Caco-2 (cell line): ENCODE data around the gene MUC22. TPM values are rescaled to one million over a fixed set of nuclear protein-coding genes. Genes with fewer than 3 reads are reported as not detected.

Experiments
- BruUV-seq: library from RNA; stranded (reverse); fragments of 400-500 nt; replicated peaks from 2 replicates; lab custom pipeline; 2021; lab: Mats Ljungman, UMichigan
- CTCF ChIA-PET: fragments of 300-600 bp; sonication (Branson Sonifier 250); formaldehyde crosslinking; loops from one replicate; lab custom pipeline; 2022; ENCODE audit warnings: antibody characterized with exemption; lab: Charles Lee
- POLR2A ChIA-PET: fragments of 300-600 bp; sonication (Branson Sonifier 250); formaldehyde crosslinking; loops from one replicate; lab custom pipeline; 2022; ENCODE audit warnings: antibody characterized with exemption; lab: Charles Lee
- DNase-seq, 2 experiments: peaks; one replicate each; pipeline versions ENCODE4 v3.0.0 to v3.0.0-alpha.2; 2020 to 2022
- H3K27me3 ChIP-seq: replicated peaks from 2 replicates; pipeline ENCODE4 v1.6.0; 2011; ENCODE audit warnings: low read length; ENCODE audit not compliant: control insufficient read depth, insufficient read depth
- H3K36me3 ChIP-seq: 2 replicates; pipeline ENCODE4 v1.5.1; 2011; ENCODE audit warnings: low read length; ENCODE audit not compliant: control insufficient read depth, insufficient read depth
- H3K4me1 ChIP-seq: fragments of 250-450 bp; sonication (Bioruptor Pico); 2 replicates; pipeline ENCODE4 v1.5.1; 2020; ENCODE audit warnings: mild to moderate bottlenecking
- H3K4me3 ChIP-seq: 2 replicates; pipeline ENCODE4 v1.5.1; 2011; ENCODE audit warnings: low read depth, mild to moderate bottlenecking, control low read depth, low read length
- H3K9me3 ChIP-seq: fragments of 250-450 bp; sonication (Bioruptor Pico); 2 replicates; pipeline ENCODE4 v1.5.1; 2020; ENCODE audit warnings: mild to moderate bottlenecking, moderate library complexity
- H3K27ac Mint-ChIP-seq: one replicate; pipeline ENCODE4 v1.8.0; 2022; ENCODE audit warnings: mixed read lengths; ENCODE audit not compliant: unreplicated experiment
- H3K27me3 Mint-ChIP-seq: one replicate; pipeline ENCODE4 v1.8.0; 2022; ENCODE audit warnings: mixed read lengths; ENCODE audit not compliant: insufficient read depth, unreplicated experiment
- H3K36me3 Mint-ChIP-seq: one replicate; pipeline ENCODE4 v1.8.0; 2022; ENCODE audit warnings: mild to moderate bottlenecking, mixed read lengths; ENCODE audit not compliant: insufficient read depth, unreplicated experiment
- H3K4me1 Mint-ChIP-seq: one replicate; pipeline ENCODE4 v1.8.0; 2022; ENCODE audit warnings: low read depth, mixed read lengths; ENCODE audit not compliant: unreplicated experiment
- H3K4me3 Mint-ChIP-seq: one replicate; pipeline ENCODE4 v1.8.0; 2022; ENCODE audit warnings: mild to moderate bottlenecking, moderate library complexity, mixed read lengths; ENCODE audit not compliant: unreplicated experiment
- H3K9me3 Mint-ChIP-seq: one replicate; pipeline ENCODE4 v1.8.0; 2022; ENCODE audit warnings: mixed read lengths; ENCODE audit not compliant: unreplicated experiment
- intact Hi-C: fragments of 100-400 bp; cut with micrococcal nuclease; formaldehyde crosslinking; loops from one replicate; pipeline ENCODE4 v1.10.0; 2022; ENCODE audit not compliant: unreplicated experiment
- total RNA-seq: library from RNA; stranded (reverse); gene quantifications from 2 replicates; pipeline ENCODE4 v1.2.3, GENCODE V29; 2022
- TF ChIP-seq, protein P1 (sequence below), 2 experiments: fragments of 200-600 bp in 1 of 2; IDR thresholded peaks; 1 replicate in 1 of 2; 2 replicates in 1 of 2; pipeline versions ENCODE4 v1.5.1 to v1.8.0; 2011 to 2022; ENCODE audit warnings: antibody characterized with exemption in 1 of 2, control low read depth in 1 of 2, inconsistent platforms in 1 of 2, low read depth in 1 of 2, low read length in 1 of 2, mild to moderate bottlenecking in 1 of 2, moderate library complexity in 1 of 2; ENCODE audit not compliant: insufficient read depth in 1 of 2, severe bottlenecking in 1 of 2, unreplicated experiment in 1 of 2

The MUC22 gene
- total RNA-seq, 1 experiment from 2014 or later: not detected

DNA sequence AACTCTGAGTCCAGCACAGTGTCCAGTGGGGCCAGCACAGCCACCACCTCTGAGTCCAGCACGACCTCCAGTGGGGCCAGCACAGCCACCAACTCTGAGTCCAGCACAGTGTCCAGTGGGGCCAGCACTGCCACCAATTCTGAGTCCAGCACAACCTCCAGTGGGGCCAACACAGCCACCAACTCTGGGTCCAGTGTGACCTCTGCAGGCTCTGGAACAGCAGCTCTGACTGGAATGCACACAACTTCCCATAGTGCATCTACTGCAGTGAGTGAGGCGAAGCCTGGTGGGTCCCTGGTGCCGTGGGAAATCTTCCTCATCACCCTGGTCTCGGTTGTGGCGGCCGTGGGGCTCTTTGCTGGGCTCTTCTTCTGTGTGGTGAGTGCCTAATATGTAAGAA is 23.0 kb upstream of the MUC22 start:
- CTCF ChIA-PET: no interaction called here
- Histone ChIP-seq H3K4me3 (no peak overlapping the region), H3K36me3 (no peaks in the 10 kb centered on the region), H3K4me1 (peaks cover 19% of the 10 kb centered on the region), H3K9me3 (no peaks in the 10 kb centered on the region), H3K27me3 (no peaks in the 10 kb centered on the region)
- no peak for DNase-seq
- H3K4me1 Mint-ChIP-seq: peaks cover 10% of the 10 kb centered on the region
- TF ChIP-seq, protein P1, sequence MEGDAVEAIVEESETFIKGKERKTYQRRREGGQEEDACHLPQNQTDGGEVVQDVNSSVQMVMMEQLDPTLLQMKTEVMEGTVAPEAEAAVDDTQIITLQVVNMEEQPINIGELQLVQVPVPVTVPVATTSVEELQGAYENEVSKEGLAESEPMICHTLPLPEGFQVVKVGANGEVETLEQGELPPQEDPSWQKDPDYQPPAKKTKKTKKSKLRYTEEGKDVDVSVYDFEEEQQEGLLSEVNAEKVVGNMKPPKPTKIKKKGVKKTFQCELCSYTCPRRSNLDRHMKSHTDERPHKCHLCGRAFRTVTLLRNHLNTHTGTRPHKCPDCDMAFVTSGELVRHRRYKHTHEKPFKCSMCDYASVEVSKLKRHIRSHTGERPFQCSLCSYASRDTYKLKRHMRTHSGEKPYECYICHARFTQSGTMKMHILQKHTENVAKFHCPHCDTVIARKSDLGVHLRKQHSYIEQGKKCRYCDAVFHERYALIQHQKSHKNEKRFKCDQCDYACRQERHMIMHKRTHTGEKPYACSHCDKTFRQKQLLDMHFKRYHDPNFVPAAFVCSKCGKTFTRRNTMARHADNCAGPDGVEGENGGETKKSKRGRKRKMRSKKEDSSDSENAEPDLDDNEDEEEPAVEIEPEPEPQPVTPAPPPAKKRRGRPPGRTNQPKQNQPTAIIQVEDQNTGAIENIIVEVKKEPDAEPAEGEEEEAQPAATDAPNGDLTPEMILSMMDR (IDR thresholded peaks at IDR 0.05; ENCODE audit: insufficient read depth in 1 of 2, low read depth in 1 of 2, low read length in 1 of 2, severe bottlenecking in 1 of 2, unreplicated experiment in 1 of 2): no peak
- peaks cover 9% of the 10 kb centered on the region for H3K9me3 Mint-ChIP-seq
- no peaks in the 10 kb centered on the region for H3K27me3 Mint-ChIP-seq
- H3K4me3 Mint-ChIP-seq: no peak overlapping the region
- intact Hi-C loops: no loop called here
- no TSS peak for BruUV-seq
- POLR2A ChIA-PET: no interaction called here
- H3K27ac Mint-ChIP-seq: no peak overlapping the region
- H3K36me3 Mint-ChIP-seq: peaks cover 6% of the 10 kb centered on the region

DNA sequence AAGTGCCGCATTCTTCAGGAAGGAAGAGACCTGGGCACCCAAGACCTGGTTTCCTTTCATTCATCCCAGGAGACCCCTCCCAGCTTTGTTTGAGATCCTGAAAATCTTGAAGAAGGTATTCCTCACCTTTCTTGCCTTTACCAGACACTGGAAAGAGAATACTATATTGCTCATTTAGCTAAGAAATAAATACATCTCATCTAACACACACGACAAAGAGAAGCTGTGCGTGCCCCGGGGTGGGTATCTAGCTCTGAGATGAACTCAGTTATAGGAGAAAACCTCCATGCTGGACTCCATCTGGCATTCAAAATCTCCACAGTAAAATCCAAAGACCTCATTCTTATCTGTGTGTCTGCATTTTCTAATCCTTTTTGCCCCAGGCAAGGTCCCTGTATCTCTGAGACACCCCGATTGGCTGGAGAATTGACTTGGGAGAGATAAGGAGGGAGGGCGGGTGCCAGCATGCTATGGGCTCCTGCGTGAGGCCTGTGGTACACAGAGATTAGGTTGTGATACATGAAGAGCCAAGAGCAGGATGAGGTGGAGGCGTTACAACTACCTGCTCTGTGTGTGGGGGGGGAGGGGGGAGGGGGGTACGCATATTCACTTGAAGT is 22.0 kb upstream of the MUC22 start:
- ChIA-PET POLR2A (no interaction called here), CTCF (no interaction called here)
- no peak overlapping the region for H3K4me3 ChIP-seq
- H3K36me3 Mint-ChIP-seq: peaks cover 6% of the 10 kb centered on the region
- intact Hi-C loops: no loop called here
- TF ChIP-seq, protein P1 (IDR thresholded peaks at IDR 0.05; ENCODE audit: insufficient read depth in 1 of 2, low read depth in 1 of 2, low read length in 1 of 2, severe bottlenecking in 1 of 2, unreplicated experiment in 1 of 2): no peak
- no peaks in the 10 kb centered on the region for H3K27me3 ChIP-seq
- peaks cover 17% of the 10 kb centered on the region for H3K4me1 ChIP-seq
- no peaks in the 10 kb centered on the region for H3K36me3 ChIP-seq
- peaks cover 9% of the 10 kb centered on the region for H3K9me3 Mint-ChIP-seq
- no peaks in the 10 kb centered on the region for H3K9me3 ChIP-seq
- no TSS peak for BruUV-seq
- no peak overlapping the region for H3K27ac Mint-ChIP-seq
- H3K4me1 Mint-ChIP-seq: peaks cover 7% of the 10 kb centered on the region
- no peaks in the 10 kb centered on the region for H3K27me3 Mint-ChIP-seq
- no peak overlapping the region for H3K4me3 Mint-ChIP-seq
- peak; percentile 75 to 84 for DNase-seq

DNA sequence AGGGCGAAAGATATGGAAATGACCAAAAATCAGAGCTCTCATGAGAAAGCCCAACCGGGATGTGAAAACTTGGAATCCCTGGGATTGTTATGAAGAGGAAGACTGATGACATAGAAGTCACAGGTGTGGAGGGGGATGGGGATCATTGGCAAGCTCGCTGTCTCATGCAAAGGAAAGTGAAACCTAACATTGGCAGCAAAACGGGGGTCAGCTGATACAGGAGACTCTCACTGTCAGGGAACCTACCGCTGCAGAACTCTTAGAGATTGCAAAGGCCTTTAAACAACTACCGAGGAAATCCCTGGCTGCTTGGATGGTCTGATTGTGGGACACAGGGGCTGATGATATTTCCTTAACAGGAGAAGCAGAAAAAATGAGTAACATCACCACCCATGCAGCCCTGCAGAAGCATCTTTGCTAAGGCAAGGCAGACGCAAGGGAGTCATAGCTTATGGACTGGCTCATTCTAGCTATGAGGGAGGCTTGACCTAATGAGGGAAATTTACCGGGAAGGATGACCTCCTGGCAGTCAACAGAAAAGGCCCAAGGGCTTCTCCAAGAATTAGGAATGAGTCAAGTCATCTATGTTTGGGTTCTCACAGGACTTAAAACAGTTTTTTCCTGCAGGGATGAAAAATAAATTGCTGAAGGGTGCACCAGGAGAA is 19.7 kb upstream of the MUC22 start:
- no peaks in the 10 kb centered on the region for H3K9me3 ChIP-seq
- TF ChIP-seq, protein P1 (IDR thresholded peaks at IDR 0.05; ENCODE audit: insufficient read depth in 1 of 2, low read depth in 1 of 2, low read length in 1 of 2, severe bottlenecking in 1 of 2, unreplicated experiment in 1 of 2): no peak
- H3K4me1 Mint-ChIP-seq: peaks cover 7% of the 10 kb centered on the region
- H3K9me3 Mint-ChIP-seq: peaks cover 9% of the 10 kb centered on the region
- no peaks in the 10 kb centered on the region for H3K36me3 ChIP-seq
- peaks cover 6% of the 10 kb centered on the region for H3K36me3 Mint-ChIP-seq
- ChIA-PET CTCF (interaction anchor here (0.5 kb wide), 1 partner anchor 48 kb away, joined by 5 read pairs; no protein-coding TSS in a partner anchor), POLR2A (no interaction called here)
- H3K4me3 Mint-ChIP-seq: no peak overlapping the region
- H3K27me3 ChIP-seq: no peaks in the 10 kb centered on the region
- intact Hi-C loops: no loop called here
- peaks cover 17% of the 10 kb centered on the region for H3K4me1 ChIP-seq
- H3K4me3 ChIP-seq: no peak overlapping the region
- H3K27me3 Mint-ChIP-seq: no peaks in the 10 kb centered on the region
- DNase-seq: no peak
- BruUV-seq: no TSS peak
- H3K27ac Mint-ChIP-seq: no peak overlapping the region
